ENCODE data around the gene ST6GALNAC3. TPM values are rescaled to one million over a fixed set of nuclear protein-coding genes. Genes with fewer than 3 reads are reported as not detected.

ST6GALNAC3 gene
- total RNA-seq, 2 donors from 2014 or later: 0.35 to 2.5 TPM

DNA sequence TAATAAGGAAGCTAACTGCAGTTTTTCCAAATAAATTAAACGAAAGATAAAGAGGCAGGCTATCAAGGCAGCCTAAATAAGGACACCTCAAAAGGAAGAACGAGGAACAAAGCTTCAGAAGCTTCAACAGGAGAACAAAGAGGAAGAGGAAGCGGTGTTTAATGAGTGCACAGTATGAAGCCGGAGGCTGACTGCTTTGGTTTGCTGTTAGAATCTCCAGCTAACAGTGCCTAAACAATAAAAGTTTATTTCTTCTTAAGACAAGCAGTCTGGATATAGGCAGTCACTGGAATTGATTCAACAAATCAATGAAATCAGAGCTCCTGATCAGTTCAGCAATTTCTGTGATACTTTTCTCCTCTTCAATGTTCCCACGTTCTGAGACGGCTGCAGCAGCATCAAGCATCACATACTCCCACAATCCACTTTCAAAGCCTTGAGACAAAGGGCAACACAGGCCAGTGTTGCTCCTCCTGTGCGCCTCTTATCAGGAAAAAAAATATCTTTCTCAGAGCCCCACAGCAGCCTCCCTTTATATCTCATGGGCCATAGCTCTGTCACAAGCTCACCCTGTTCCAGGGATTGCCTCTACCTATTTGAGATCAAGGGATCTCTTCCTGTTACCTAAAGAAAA, 427.2 kb downstream of the ST6GALNAC3 start:
- Mint-ChIP-seq H3K4me3 (peak overlapping the region in 1 of 2 donors; percentile 15), H3K4me1 (ENCODE audit: low read depth) (peaks cover 22% of the 10 kb centered on the region), H3K36me3 (ENCODE audit: insufficient read depth in 2 of 2) (no peaks in the 10 kb centered on the region), H3K9me3 (no peaks in the 10 kb centered on the region), H3K27ac (no peak overlapping the region), H3K27me3 (ENCODE audit: low read depth) (no peaks in the 10 kb centered on the region)
- no peak for ATAC-seq (replicated peaks in 1 of 2)
- no peak for DNase-seq

DNA sequence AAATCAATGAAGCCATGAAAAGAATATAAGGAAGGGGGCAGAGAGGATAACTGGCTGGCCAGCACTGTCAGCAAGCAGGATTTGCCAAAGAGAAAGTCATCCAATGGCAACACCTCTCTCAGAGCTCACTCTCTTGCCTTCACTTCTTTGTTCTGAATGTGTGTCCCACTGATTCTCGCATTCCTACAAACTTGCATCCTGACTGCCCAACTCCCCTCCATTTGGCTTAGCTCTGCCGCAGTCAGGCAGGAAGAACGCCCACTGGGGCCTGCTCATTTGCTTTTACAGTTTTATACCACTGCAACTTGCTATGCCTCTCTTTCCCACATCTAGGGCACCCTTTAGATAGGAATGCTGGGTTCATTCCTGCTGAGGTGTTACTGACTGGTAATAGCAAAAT, 428.6 kb downstream of the ST6GALNAC3 start:
- ATAC-seq (replicated peaks in 1 of 2) (no peak), DNase-seq (no peak)
- no peak overlapping the region for H3K27ac Mint-ChIP-seq
- H3K4me1 Mint-ChIP-seq (ENCODE audit: low read depth): peaks cover 16% of the 10 kb centered on the region
- no peaks in the 10 kb centered on the region for H3K27me3 Mint-ChIP-seq (ENCODE audit: low read depth)
- no peak overlapping the region for H3K4me3 Mint-ChIP-seq
- no peaks in the 10 kb centered on the region for H3K36me3 Mint-ChIP-seq (ENCODE audit: insufficient read depth in 2 of 2)
- no peaks in the 10 kb centered on the region for H3K9me3 Mint-ChIP-seq

DNA sequence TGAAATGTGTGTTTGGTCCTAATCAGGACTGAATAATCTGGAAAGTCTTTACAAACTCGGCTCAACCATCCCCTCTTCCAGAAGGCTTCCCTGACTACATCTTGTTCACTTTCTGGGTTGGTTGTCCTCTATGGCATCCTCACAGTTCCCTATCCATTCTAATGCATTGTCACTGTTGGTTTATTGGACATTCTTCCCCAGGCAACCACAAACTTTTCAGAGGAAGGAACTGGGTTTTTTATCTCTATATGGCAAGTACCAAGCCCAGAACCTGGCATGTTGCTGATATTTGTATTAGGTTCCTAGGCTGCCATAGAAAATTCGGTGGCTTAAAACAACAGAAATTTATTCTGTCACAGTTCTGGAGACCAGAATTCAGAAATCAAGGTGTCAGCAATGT, 429.2 kb downstream of the ST6GALNAC3 start:
- Mint-ChIP-seq H3K27ac (no peak overlapping the region), H3K4me1 (ENCODE audit: low read depth) (peaks cover 16% of the 10 kb centered on the region), H3K36me3 (ENCODE audit: insufficient read depth in 2 of 2) (no peaks in the 10 kb centered on the region), H3K27me3 (ENCODE audit: low read depth) (no peaks in the 10 kb centered on the region), H3K4me3 (no peak overlapping the region), H3K9me3 (no peaks in the 10 kb centered on the region)
- ATAC-seq (replicated peaks in 1 of 2): no peak
- no peak for DNase-seq

DNA sequence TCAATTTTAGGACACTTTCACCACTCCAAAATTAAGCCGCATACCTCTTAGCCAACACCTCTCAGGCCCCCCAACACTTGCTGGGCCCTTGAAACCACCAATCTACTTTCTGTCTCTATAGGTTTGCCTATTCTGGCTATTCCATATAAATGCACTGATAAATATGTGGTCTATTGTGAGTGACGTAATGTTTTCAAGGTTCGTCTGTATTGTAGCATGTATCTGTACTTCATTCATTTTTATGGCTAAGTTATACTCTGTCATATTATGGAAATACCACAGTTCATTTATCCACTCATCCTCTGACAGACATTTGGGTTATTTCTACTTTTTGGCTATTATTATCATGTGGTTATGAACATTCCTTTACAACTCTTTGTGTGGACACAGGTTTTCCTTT, 432.8 kb downstream of the ST6GALNAC3 start:
- Mint-ChIP-seq H3K36me3 (ENCODE audit: insufficient read depth in 2 of 2) (no peaks in the 10 kb centered on the region), H3K4me3 (no peak overlapping the region), H3K27ac (no peak overlapping the region), H3K4me1 (ENCODE audit: low read depth) (peaks cover 18% of the 10 kb centered on the region), H3K9me3 (no peaks in the 10 kb centered on the region), H3K27me3 (ENCODE audit: low read depth) (no peaks in the 10 kb centered on the region)
- no peak for ATAC-seq (replicated peaks in 1 of 2)
- no peak for DNase-seq

DNA sequence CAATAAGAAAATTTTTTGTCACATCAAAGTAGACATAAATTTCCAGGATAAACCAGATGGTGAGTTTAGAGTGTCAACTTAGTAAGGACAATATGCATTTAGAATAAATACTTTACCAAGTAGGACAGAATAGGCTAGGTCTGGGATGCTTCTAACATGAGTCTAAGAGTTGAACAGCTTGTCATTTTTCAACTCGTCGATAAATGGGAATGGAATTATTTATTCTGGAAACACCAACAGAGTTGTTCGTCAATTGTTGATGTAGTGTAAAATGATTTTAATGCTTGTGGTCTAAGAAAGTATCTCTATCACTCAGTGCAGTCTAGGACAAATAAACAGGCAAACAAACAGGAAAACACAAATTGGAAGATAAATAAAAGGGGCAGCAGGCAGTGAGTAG, 434.3 kb downstream of the ST6GALNAC3 start:
- Mint-ChIP-seq H3K4me1 (ENCODE audit: low read depth) (peaks cover 18% of the 10 kb centered on the region), H3K27ac (no peak overlapping the region), H3K36me3 (ENCODE audit: insufficient read depth in 2 of 2) (no peaks in the 10 kb centered on the region), H3K9me3 (no peaks in the 10 kb centered on the region), H3K4me3 (no peak overlapping the region), H3K27me3 (ENCODE audit: low read depth) (no peaks in the 10 kb centered on the region)
- DNase-seq: no peak
- no peak for ATAC-seq (replicated peaks in 1 of 2)

DNA sequence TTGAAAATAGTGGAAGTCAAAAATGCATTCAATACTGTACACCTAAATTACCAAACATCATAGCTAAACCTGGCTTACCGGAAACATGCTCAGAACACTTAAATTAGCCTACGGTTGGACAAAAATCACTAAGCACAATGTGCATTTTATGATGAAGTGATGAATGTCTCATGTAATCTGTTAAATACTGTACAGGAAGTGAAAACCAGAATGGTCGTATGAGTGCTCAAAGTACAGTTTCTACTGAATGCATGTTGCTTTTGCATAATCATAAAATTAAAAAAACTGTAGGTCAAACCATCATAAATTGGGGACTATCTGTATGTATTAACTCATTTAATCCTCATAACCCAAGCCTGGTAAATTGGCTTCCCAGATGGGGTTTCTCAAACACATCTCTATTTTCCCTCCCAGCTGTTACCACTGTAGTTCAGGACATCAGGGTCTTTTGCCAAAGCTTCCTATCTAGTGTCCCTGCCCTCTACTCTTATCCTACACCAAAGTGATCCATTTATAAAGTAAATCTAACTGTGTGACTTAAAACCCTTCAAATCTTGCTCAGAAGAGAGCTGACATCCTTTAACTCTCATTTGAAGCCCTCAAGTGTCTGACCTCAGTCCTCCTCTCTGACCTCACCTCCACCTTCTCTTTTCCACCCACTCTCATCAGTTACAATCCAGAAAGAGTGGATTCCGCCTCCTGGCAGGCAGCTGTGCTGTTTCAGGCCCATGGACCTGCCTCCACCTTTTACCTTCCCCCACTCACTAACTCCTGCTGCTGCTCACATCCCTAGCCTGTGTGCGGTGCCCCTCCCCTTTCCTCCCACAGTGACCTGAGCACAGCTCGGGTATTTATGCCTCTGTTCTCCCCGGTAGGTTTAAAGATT, 436.4 kb downstream of the ST6GALNAC3 start:
- no peak overlapping the region for H3K27ac Mint-ChIP-seq
- H3K4me3 Mint-ChIP-seq: peak overlapping the region in 1 of 2 donors; percentile 39

DNA sequence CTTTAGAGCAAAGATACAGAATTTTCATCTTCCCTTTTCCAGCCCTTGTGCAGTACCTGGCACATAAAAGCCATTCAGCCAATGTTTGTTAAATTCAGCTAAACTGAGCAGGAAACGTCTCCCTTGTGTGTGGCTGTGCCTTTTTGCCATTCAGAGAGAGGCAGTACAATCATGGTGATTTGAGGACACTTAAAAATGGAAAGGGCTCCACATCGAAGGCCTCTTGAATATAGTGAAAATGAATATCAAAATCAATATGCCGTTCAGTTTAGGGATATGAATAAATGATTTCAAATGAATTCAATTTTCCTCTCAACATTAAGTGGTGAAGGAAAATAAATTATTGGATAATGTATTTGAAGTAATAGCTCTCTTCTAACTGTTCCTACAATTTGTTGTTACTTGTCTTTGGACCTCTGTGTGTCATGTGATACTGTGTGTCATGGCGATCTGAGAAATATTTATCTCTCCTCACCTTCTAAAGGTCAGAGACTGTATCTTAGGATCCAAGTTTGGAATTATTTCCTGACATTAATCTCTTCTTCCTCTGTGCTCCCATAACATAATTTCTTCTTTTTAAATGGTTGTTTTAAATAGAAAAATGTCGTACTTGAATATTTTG, 437.1 kb downstream of the ST6GALNAC3 start:
- no peaks in the 10 kb centered on the region for H3K36me3 Mint-ChIP-seq (ENCODE audit: insufficient read depth in 2 of 2)
- DNase-seq (no peak), ATAC-seq (replicated peaks in 1 of 2) (no peak)
- no peaks in the 10 kb centered on the region for H3K27me3 Mint-ChIP-seq (ENCODE audit: low read depth)
- no peak overlapping the region for H3K27ac Mint-ChIP-seq
- H3K4me3 Mint-ChIP-seq: no peak overlapping the region
- peaks cover 18% of the 10 kb centered on the region for H3K4me1 Mint-ChIP-seq (ENCODE audit: low read depth)
- H3K9me3 Mint-ChIP-seq: no peaks in the 10 kb centered on the region

More for the DNA sequence above, 436.4 kb downstream of the ST6GALNAC3 start:
- H3K36me3 Mint-ChIP-seq (ENCODE audit: insufficient read depth in 2 of 2): no peaks in the 10 kb centered on the region
- no peaks in the 10 kb centered on the region for H3K27me3 Mint-ChIP-seq (ENCODE audit: low read depth)
- DNase-seq (peak in 1 of 2 donors; percentile 3), ATAC-seq (replicated peaks in 1 of 2) (peak in 1 of 2 donors; percentile 51)
- H3K9me3 Mint-ChIP-seq: no peaks in the 10 kb centered on the region
- peaks cover 18% of the 10 kb centered on the region for H3K4me1 Mint-ChIP-seq (ENCODE audit: low read depth)

DNA sequence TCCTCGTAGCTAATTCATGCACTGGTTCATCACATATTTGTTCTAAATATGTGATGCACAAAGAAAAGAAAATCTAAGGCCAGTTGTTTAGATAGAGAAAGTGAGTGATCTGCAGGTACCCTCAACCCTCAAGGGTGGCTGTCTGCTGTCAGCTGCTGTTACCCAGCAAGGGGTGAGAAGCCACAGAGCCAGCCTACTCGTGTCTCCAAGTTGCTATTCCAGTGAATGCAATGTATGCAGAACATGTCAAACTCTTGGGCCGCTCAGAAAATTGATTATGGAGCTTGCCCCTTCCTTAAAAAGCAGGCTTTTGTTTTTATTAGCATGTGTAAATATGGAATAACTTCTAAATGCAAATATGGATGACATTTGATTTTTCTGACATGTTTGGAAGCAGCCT, 456.4 kb downstream of the ST6GALNAC3 start:
- no peak for ATAC-seq (replicated peaks in 1 of 2)
- no peaks in the 10 kb centered on the region for H3K4me1 Mint-ChIP-seq (ENCODE audit: low read depth)
- no peak overlapping the region for H3K27ac Mint-ChIP-seq
- H3K36me3 Mint-ChIP-seq (ENCODE audit: insufficient read depth in 2 of 2): no peaks in the 10 kb centered on the region
- H3K27me3 Mint-ChIP-seq (ENCODE audit: low read depth): no peaks in the 10 kb centered on the region
- DNase-seq: no peak
- H3K4me3 Mint-ChIP-seq: no peak overlapping the region
- H3K9me3 Mint-ChIP-seq: no peaks in the 10 kb centered on the region

DNA sequence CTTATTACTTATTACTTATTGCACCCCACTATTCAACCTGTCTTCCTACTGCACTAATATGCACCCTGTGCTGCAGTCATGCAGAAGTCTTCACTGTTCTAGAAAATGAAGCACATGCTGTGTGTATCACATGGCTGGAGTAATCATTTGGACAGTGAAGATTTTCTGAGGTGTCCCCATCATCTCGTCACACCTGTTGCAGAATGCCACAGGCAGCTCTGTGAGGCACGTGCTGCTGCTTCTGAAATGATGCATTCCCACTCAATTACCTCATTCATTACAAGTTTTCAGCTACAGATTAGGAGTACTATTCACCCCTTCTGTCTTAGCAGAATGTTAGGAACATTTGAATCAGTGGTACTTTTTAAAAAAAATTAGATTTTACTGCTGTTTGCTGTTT, 467.1 kb downstream of the ST6GALNAC3 start:
- Mint-ChIP-seq H3K27ac (no peak overlapping the region), H3K27me3 (ENCODE audit: low read depth) (no peaks in the 10 kb centered on the region), H3K4me1 (ENCODE audit: low read depth) (no peaks in the 10 kb centered on the region), H3K4me3 (no peak overlapping the region), H3K9me3 (peaks cover 6 to 9% of the 10 kb centered on the region in 2 donors), H3K36me3 (ENCODE audit: insufficient read depth in 2 of 2) (peaks cover 0 to 3% of the 10 kb centered on the region in 2 donors)
- DNase-seq (no peak), ATAC-seq (replicated peaks in 1 of 2) (no peak)

DNA sequence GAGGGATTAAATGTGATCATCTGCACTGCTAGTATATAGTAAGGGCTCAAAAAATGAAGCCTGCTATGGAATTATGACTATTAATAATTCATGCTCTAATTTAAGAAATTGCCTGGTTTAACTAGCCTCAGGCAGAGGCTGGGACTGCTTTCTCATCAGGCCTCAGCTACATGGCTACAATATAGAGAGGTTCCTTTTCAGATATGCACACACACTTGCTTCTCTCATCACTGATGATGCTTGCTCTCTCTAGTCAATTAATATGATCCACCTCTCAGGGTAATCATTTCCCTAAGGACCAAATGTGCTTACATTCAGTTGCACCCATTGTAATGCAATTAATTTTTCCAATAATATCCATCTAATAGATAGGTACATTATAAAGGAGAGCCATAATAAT, 467.8 kb downstream of the ST6GALNAC3 start:
- no peak for ATAC-seq (replicated peaks in 1 of 2)

DNA sequence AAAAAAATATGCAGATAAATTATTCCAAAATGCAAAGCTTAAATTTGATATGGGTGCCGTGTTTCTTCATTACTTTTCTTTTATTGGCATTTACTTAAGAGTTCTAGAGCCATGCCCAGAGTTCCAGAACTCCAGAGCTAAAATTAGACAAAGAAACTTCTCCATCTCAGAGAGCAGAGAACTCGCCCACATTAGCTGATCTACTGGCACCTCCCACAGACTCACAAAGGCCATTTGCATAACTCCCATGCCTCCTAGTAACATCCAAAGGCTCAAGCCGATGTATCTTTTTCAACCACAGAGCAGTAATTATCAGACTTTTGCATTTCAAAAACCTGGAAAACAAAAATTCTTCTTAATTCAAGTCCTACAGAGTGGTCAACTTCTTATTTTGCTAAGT, 468.9 kb downstream of the ST6GALNAC3 start:
- ATAC-seq (replicated peaks in 1 of 2) (no peak), DNase-seq (no peak)
- Mint-ChIP-seq H3K36me3 (ENCODE audit: insufficient read depth in 2 of 2) (peaks cover 0 to 3% of the 10 kb centered on the region in 2 donors), H3K27ac (no peak overlapping the region), H3K4me1 (ENCODE audit: low read depth) (no peaks in the 10 kb centered on the region), H3K27me3 (ENCODE audit: low read depth) (no peaks in the 10 kb centered on the region), H3K9me3 (peaks cover 2 to 6% of the 10 kb centered on the region in 2 donors), H3K4me3 (no peak overlapping the region)

More for the DNA sequence above, 467.8 kb downstream of the ST6GALNAC3 start:
- DNase-seq: no peak
- Mint-ChIP-seq H3K9me3 (peaks cover 3 to 7% of the 10 kb centered on the region in 2 donors), H3K4me3 (no peak overlapping the region), H3K27me3 (ENCODE audit: low read depth) (no peaks in the 10 kb centered on the region), H3K4me1 (ENCODE audit: low read depth) (no peaks in the 10 kb centered on the region), H3K36me3 (ENCODE audit: insufficient read depth in 2 of 2) (peaks cover 0 to 3% of the 10 kb centered on the region in 2 donors), H3K27ac (no peak overlapping the region)

DNA sequence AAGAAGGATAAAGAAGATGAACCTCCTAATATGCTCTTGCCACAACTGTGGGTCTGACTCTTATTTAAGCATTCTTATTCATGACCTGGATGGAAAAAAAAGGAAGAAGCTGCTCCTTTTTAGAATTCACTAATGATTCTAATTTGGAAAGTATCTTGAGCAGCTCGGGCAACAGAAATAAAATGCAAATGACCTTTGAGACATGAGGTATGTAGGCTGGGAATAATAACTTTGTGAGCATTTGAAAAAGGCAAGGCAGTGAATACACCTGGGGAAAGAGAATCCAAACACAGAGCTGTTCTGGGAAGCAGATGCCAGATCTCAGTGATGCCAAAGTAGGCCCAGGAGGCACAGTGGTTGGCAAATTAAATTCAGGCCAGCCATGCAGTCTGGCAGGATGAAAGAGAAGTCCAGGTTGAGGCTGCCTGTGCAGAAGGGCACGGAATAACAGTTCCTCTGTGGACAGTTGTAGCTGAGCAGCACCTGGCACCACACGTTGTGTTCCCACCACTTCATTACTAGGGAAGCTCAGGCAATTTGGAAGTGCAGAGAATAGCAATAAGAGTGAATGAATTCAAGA, 471.9 kb downstream of the ST6GALNAC3 start:
- no peaks in the 10 kb centered on the region for H3K36me3 Mint-ChIP-seq (ENCODE audit: insufficient read depth in 2 of 2)
- H3K9me3 Mint-ChIP-seq: no peaks in the 10 kb centered on the region
- H3K27ac Mint-ChIP-seq: no peak overlapping the region
- DNase-seq (no peak), ATAC-seq (replicated peaks in 1 of 2) (no peak)
- no peaks in the 10 kb centered on the region for H3K4me1 Mint-ChIP-seq (ENCODE audit: low read depth)
- H3K4me3 Mint-ChIP-seq: no peak overlapping the region
- H3K27me3 Mint-ChIP-seq (ENCODE audit: low read depth): no peaks in the 10 kb centered on the region

DNA sequence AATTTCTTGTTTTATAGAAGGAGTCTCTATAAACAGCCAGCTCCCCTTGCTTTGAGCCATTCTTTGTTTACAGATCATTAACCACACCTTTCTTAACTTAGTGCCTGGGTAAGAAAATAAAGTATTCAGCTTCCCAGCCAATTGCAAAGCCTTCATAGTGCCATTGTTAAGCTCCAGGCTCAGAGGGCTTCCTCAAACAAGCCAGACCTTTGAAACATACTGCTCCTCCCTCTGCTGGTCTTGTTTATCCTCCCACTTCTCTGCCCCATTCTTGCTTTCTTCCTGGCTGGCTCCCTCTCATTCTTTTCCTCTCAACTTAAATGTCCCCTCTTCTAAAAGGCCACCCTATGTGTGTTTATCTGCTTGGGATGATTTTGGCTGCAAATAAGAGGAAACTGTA, 473.4 kb downstream of the ST6GALNAC3 start:
- H3K27ac Mint-ChIP-seq: no peak overlapping the region
- no peak overlapping the region for H3K4me3 Mint-ChIP-seq
- H3K9me3 Mint-ChIP-seq: no peaks in the 10 kb centered on the region
- H3K4me1 Mint-ChIP-seq (ENCODE audit: low read depth): no peaks in the 10 kb centered on the region
- DNase-seq: no peak
- H3K27me3 Mint-ChIP-seq (ENCODE audit: low read depth): no peaks in the 10 kb centered on the region
- H3K36me3 Mint-ChIP-seq (ENCODE audit: insufficient read depth in 2 of 2): no peaks in the 10 kb centered on the region
- ATAC-seq (replicated peaks in 1 of 2): no peak
